GM18511 (cell line): Measurements from ENCODE around the gene EEF1G.
"Not testable (repeated sequence)": the region's sequence is repeated elsewhere in the genome, so short reads cannot be mapped to it uniquely, and the experiment has no call there.

Source experiments
- ATAC-seq: cut with Tn5 transposase; IDR thresholded peaks from one replicate; pipeline ENCODE4 v1.9.1; 2021; ENCODE audit warnings: mild to moderate bottlenecking, moderate library complexity; ENCODE audit not compliant: unreplicated experiment

The EEF1G gene

DNA sequence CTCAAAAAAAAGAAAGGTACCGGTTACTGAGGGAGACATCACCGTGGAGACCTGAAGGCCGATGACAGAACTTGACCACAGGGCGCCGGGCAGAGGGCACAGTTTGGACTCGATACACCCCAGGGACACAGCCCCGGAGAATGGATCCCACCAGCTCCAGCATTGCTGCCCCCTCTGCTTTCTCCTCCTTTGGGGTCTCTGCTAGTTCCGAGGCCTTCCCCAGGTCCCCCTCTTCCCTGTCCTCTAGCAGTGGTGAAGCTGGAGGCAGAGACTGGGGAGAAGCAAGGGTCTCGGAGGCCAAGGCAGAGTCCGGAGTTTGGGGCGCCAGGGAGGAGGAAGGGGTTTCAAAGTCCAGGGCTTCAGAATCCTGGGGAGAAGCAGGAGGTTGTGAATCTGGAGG lies 4.8 kb upstream of the EEF1G start:
- no peak for ATAC-seq

DNA sequence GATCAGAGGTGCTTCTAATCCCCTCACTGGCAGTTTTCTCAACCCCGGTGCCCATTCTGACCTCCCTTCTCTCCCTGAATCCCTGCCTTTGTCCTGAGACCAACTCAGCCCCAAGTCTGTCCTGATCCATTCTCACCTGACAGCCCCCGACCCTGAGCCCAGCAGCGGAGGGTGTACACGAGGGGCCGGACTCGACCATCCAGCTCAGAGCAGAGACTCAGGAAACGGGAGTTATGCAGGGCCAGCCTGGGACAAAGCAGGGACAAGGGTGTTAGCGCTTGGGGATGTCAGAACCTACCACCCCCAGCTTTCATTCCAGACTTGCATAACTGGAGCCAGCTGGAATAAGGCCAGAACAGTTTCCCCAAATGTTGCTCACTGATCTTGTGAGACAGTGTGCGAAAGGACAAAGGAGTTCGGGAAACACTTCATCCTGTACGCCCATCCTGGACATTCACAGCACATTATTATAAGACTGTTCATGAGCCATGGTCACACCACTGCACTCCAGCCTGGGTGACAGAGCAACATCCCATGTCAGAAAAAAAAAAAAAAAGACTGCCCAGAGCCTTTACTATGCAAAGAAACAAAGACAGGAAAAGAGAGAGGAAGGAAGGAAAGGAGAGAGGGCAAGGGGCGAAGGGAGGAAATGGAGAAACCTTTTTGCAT lies 3.5 kb upstream of the EEF1G start:
- ATAC-seq = no peak

- no peak for ATAC-seq
These were observed 2.1 kb upstream of the EEF1G start for GRCh38 chr11:62575837-62576236.

DNA sequence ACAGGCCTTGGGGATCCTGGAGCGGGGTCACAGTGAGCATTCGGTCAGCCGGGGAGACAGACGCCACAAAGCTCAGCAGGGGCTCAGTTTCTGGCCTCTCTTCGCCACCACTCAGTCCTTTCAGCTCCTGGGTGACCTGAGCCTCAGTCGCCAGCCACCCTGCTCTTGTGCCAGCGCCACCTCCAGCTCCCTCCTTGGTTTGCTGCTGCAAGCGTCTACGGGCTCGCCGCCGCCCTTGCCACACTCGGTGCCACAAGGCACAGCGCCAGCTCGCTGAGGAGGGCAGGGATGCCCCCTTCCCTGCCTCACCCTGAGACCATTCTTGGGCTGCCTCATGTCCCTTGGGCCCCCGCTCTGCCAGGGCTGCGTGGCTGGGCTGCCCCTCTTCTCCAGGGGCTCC lies 1.5 kb upstream of the EEF1G start:
- no peak for ATAC-seq

DNA sequence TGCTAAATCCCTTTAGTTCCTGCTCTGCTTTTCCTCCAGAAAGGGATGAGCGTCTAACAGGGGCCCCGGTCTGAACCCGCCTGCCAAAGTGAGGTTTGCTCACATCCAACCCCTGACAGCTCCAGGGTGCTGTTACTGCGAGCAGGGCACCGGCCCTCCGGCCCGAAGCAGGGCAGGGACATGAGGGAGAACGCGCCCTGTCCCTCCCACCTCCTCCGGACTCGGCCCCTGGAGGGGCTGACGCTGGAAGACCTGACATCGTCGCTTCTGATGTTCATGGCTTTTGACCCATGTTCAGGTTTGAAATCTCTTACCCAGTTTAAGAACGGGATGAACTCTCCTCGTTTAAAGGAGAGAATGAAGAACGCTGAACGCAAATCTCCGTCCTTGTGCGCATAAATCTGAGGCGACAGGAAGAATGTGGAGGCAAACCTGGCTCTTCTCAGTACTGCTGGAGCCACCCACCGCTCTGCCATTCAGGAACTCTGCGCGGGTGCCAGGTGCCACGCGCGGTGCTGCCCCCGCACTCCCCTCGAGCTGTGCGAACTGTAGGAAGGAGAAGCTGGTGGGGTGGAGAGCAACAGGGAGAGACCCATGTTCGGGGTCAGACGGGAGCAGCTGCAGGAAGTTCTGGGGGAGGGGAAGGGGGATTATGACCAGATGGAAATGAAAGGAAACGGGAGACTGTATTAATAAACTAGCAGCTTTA lies 826 bp upstream of the EEF1G start:
- peak; percentile 28 for ATAC-seq

DNA sequence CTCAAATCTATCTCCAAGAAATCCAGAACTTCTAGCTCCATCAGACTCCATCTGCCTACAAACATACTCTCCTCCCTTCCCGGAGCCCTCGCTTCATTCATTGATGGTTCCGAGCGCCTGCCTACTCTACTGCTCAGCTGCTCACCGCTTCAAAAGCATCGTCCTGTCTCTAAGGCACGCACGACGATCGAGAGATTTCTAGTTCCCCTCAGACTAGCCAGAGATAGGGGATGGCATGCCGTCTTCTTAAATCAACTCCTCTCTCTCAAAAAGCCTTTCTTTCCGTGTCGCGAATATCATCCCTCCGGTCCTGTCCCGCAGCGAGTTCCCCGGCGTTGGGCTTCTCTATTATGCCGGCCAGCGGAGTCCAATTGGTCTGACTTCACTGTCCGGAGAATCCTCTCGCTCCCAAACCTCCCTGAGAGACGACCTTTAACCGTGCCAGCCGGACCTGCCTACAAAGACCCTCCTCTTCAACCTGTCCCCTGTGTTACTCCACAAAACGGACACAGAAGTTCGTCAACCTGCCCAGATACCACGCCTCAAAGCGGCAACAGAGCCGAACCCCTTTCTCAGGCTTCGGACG lies 592 bp downstream of the EEF1G start:
- no peak for ATAC-seq

- no peak for ATAC-seq
These were observed 1.3 kb downstream of the EEF1G start for GRCh38 chr11:62572431-62572830.

- ATAC-seq = not testable (repeated sequence)
These were observed 2.2 kb downstream of the EEF1G start for GRCh38 chr11:62571493-62571892.

- not testable (repeated sequence) for ATAC-seq
These were observed 2.8 kb downstream of the EEF1G start for GRCh38 chr11:62570903-62571302.

GRCh38 chr11:62569611-62570010 lies 4.1 kb downstream of the EEF1G start:
- ATAC-seq = no peak

DNA sequence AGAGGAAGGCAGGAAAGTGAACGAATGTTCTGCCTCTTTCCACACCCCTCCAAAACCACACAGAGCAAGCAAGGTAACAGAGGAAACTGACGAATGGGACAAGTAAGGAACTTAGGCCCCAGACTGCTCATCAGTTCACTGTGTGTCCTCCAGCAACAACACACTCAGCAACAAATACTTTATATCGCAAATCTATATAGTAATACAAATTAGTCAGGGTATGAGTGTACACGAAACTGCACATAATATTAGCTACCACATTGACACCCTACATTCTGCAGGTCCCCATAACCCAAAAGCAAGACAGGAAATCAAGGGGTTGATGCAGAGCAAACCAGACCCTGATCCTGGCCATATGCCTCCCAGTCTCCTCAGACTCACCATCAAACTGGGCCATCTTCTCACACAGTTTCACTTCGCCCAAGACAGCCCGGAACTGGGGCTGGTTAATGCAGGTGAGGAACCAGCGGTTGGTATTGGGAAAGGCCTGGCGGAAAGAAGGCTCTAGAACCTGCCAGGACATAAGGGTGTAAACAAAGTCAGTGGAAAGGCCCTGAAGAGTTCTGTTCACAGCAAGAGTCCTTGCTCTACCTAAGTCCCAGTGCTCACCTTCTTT lies 6.6 kb downstream of the EEF1G start:
- ATAC-seq = no peak

- ATAC-seq = no peak
These were observed 7.4 kb downstream of the EEF1G start for GRCh38 chr11:62566247-62566646.

GRCh38 chr11:62565100-62565802 lies 8.4 kb downstream of the EEF1G start:
- no peak for ATAC-seq

GRCh38 chr11:62561677-62562230 lies 11.9 kb downstream of the EEF1G start:
- not testable (repeated sequence) for ATAC-seq

GRCh38 chr11:62560566-62561103 lies 13.1 kb downstream of the EEF1G start:
- no peak for ATAC-seq

- ATAC-seq = not testable (repeated sequence)
These were observed 14.1 kb downstream of the EEF1G start for GRCh38 chr11:62559626-62560025.

DNA sequence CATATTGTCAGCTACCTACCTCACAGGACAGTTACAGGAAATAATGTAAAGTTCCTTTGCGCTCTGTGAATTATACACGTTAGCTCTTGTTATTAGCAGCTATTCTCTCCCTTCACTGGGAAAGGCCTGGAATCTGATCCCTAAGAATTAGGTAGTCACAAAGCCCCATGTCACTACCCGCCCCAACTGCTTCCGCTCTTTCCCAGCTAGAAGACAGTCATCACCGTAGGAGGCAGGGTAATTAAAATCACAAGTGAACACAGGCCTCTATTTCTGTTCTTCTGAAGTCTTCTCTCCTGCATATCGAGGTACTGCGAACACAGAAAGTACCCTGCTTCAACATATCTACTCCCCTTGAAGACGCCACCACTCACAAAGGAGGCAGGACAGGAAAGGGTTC lies 14.5 kb downstream of the EEF1G start:
- no peak for ATAC-seq

DNA sequence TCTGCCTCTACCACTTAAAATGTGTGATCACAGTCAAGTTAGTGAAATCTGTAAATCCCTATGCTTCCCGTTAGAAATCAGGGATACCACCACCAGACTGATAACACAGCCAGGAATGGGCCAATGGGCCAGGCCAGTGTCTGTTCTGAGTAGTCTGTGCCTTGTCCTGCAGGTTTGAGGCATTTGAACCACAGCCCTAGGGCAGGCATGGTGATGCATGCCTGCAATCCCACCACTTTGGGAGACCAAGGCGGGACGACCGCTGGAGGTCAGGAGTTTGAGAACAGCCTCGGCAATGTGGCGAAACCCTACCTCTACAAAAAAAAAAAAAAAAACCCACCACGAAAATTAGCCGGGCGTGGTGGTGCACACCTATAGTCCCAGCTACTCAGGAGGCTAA lies 15.0 kb downstream of the EEF1G start:
- ATAC-seq = no peak

- peak; percentile 40 for ATAC-seq
These were observed 16.6 kb downstream of the EEF1G start for GRCh38 chr11:62556875-62557631.
